ENCODE measurements around the gene ITSN2.

DNA sequence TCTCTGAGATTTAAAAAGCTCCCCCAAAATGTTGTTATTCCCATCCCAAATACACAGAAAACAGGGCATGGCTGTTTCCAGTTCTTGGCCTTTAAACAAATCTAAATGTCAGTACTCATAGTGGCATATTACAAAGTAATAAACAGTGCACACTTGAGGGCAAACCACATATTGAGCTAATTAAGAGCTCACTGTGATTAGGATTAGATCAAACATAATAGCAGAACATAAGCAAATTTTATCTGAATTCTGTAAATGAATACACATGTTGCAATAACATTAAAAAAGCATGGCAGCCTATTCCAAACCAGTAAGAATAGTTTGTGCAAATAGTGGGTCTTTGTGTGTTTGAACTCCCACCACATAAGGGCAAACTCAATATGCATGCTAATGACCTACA, 118.8 kb downstream of the ITSN2 start:
- TF ChIP-seq POLR2A (IDR thresholded peaks at IDR 0.05) (no peak), CTCF (IDR thresholded peaks at IDR 0.05) (no peak)
